Osteocyte (in vitro differentiated cells): Measurements from ENCODE around the gene XCL2. TPM values are rescaled to one million over a fixed set of nuclear protein-coding genes. Genes with fewer than 3 reads are reported as not detected.

ENCODE experiments used
- DNase-seq: peaks from one replicate; pipeline ENCODE4 v3.0.0; 2021; ENCODE audit warnings: mixed read lengths; ENCODE audit not compliant: unreplicated experiment; ENCODE audit errors: extremely low spot score
- H3K27ac Mint-ChIP-seq: one replicate; pipeline ENCODE4 v1.8.0; 2021; ENCODE audit warnings: mild to moderate bottlenecking, mixed read lengths; ENCODE audit not compliant: unreplicated experiment
- H3K27me3 Mint-ChIP-seq: one replicate; pipeline ENCODE4 v1.8.0; 2021; ENCODE audit warnings: mixed read lengths; ENCODE audit not compliant: unreplicated experiment
- H3K36me3 Mint-ChIP-seq: one replicate; pipeline ENCODE4 v1.8.0; 2021; ENCODE audit warnings: mixed read lengths; ENCODE audit not compliant: unreplicated experiment
- H3K4me1 Mint-ChIP-seq: one replicate; pipeline ENCODE4 v1.8.0; 2021; ENCODE audit warnings: mixed read lengths; ENCODE audit not compliant: unreplicated experiment
- H3K4me3 Mint-ChIP-seq: one replicate; pipeline ENCODE4 v1.8.0; 2021; ENCODE audit warnings: mild to moderate bottlenecking, moderate library complexity, mixed read lengths; ENCODE audit not compliant: unreplicated experiment
- H3K9me3 Mint-ChIP-seq: one replicate; pipeline ENCODE4 v1.8.0; 2021; ENCODE audit warnings: mixed read lengths; ENCODE audit not compliant: unreplicated experiment
- total RNA-seq: library from RNA; stranded (reverse); gene quantifications from 2 replicates; pipeline ENCODE4 v1.2.1, GENCODE V29; 2021
- TF ChIP-seq, protein P1 (sequence below): fragments of 200-600 bp; sonication (generic); IDR thresholded peaks from 2 replicates; pipeline ENCODE4 v1.5.0; 2021; ENCODE audit warnings: antibody characterized with exemption, mild to moderate bottlenecking, moderate library complexity

Gene XCL2
- total RNA-seq, 1 donor from 2014 or later: not detected

DNA sequence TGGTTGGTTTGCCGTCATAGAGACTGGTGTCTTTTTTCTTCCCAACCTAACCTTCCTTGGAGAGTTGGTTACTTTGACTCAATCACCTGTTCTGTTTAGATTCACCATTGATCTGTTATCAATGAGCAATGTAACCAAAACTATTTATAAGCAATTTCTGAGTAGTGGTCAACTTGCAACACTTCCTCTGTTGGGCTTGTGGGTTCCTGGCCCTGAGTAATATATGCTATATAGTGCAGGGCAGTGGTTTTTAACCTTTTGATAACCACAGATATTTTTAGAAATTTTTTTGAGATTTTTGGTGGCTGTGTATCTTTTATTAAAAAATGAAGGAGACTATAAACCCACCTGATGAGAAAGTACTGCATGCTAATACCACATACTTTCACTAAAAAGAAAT, 23.2 kb upstream of the XCL2 start:
- TF ChIP-seq, protein P1, sequence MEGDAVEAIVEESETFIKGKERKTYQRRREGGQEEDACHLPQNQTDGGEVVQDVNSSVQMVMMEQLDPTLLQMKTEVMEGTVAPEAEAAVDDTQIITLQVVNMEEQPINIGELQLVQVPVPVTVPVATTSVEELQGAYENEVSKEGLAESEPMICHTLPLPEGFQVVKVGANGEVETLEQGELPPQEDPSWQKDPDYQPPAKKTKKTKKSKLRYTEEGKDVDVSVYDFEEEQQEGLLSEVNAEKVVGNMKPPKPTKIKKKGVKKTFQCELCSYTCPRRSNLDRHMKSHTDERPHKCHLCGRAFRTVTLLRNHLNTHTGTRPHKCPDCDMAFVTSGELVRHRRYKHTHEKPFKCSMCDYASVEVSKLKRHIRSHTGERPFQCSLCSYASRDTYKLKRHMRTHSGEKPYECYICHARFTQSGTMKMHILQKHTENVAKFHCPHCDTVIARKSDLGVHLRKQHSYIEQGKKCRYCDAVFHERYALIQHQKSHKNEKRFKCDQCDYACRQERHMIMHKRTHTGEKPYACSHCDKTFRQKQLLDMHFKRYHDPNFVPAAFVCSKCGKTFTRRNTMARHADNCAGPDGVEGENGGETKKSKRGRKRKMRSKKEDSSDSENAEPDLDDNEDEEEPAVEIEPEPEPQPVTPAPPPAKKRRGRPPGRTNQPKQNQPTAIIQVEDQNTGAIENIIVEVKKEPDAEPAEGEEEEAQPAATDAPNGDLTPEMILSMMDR: no peak
- DNase-seq: no peak
- peaks cover 10% of the 10 kb centered on the region for H3K9me3 Mint-ChIP-seq
- no peaks in the 10 kb centered on the region for H3K36me3 Mint-ChIP-seq
- no peaks in the 10 kb centered on the region for H3K4me1 Mint-ChIP-seq
- H3K27ac Mint-ChIP-seq: no peak overlapping the region
- peaks cover 67% of the 10 kb centered on the region for H3K27me3 Mint-ChIP-seq
- H3K4me3 Mint-ChIP-seq: no peak overlapping the region

DNA sequence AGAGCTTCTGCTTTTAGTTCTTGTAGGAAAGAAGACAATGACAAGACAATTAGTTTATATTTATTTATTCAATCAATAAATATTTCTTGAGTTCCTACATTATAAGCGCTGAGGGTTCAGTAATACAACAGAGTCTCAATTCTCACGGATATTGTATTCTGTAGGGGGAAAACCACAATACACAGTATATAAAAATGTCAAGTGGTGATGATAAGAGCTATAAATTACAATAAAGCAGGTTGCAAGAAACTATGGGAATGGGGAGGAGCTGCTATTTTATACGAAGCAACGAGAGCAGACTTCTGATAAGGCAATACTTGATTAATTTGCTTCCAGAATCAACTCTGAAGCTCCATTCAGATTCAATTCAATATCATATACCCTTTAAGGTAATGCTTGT, 22.0 kb upstream of the XCL2 start:
- no peak for DNase-seq
- Mint-ChIP-seq H3K9me3 (peaks cover 10% of the 10 kb centered on the region), H3K27ac (no peak overlapping the region), H3K4me3 (no peak overlapping the region), H3K4me1 (no peaks in the 10 kb centered on the region), H3K36me3 (no peaks in the 10 kb centered on the region), H3K27me3 (peaks cover 66% of the 10 kb centered on the region)
- TF ChIP-seq, protein P1: no peak

DNA sequence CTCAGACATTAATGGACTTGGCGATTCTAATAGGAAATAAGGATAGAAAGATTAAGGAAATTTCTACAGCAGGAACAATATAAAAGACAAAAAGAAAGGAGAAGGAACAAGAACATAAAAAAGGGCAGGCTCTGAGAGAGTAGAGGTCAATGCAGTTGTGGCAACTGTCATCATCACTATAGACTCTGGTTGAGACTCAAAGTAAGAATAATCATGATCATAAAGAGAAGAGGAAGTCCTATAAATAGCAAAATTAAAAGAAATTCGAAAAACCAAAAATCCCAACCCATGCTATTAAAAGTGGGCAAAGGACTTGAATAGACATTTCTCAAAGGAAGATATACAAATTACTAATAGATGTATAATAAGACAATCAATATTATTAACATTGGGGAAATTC, 18.2 kb upstream of the XCL2 start:
- H3K4me3 Mint-ChIP-seq: no peak overlapping the region
- H3K36me3 Mint-ChIP-seq: no peaks in the 10 kb centered on the region
- no peak overlapping the region for H3K27ac Mint-ChIP-seq
- H3K9me3 Mint-ChIP-seq: peaks cover 10% of the 10 kb centered on the region
- H3K27me3 Mint-ChIP-seq: peaks cover 49% of the 10 kb centered on the region
- no peak for DNase-seq
- TF ChIP-seq, protein P1: no peak
- peaks cover 12% of the 10 kb centered on the region for H3K4me1 Mint-ChIP-seq

DNA sequence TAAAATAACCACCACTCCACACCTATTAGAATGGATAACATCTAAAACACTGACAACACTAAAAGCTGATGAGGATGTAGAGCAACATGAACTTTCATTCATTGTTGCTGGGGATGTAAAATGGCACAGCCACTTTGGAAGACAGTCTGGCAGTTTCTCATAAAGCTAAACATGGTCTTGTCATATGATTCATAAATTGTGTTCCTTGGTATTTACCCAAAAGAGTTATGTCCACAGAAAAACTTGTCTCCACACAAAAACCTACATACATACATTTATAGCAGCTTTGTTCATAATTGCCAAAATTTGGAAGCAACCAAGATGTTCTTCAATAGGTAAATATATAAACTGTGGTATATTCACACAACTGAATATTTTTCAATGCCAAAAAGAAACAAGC, 16.6 kb upstream of the XCL2 start:
- Mint-ChIP-seq H3K9me3 (peaks cover 10% of the 10 kb centered on the region), H3K27me3 (peaks cover 47% of the 10 kb centered on the region), H3K36me3 (no peaks in the 10 kb centered on the region), H3K4me3 (no peak overlapping the region), H3K27ac (no peak overlapping the region), H3K4me1 (peaks cover 22% of the 10 kb centered on the region)
- no peak for DNase-seq
- TF ChIP-seq, protein P1: no peak

- no peak overlapping the region for H3K4me3 Mint-ChIP-seq
- no peaks in the 10 kb centered on the region for H3K36me3 Mint-ChIP-seq
- no peak for DNase-seq
- H3K4me1 Mint-ChIP-seq: peaks cover 38% of the 10 kb centered on the region
- H3K27me3 Mint-ChIP-seq: peaks cover 24% of the 10 kb centered on the region
- TF ChIP-seq, protein P1: no peak
- no peaks in the 10 kb centered on the region for H3K9me3 Mint-ChIP-seq
- no peak overlapping the region for H3K27ac Mint-ChIP-seq
These were observed 12.8 kb upstream of the XCL2 start for GRCh38 chr1:168556647-168557046.
